Activated CD4-positive, alpha-beta T cell treated with anti-CD3 and anti-CD28 coated beads, Interleukin-2, amount 10 ng/mL, durations not matched to agents 7 days and 5 days (primary cell): ENCODE results near the gene PANX2. TPM values are rescaled to one million over a fixed set of nuclear protein-coding genes. Genes with fewer than 3 reads are reported as not detected.

ENCODE experiments used
- CTCF ChIA-PET: fragments of 350-600 bp; sonication (Branson Sonifier 250); formaldehyde crosslinking; loops from one replicate; lab custom pipeline; 2021; ENCODE audit warnings: antibody characterized with exemption; lab: Charles Lee
- POLR2A ChIA-PET: fragments of 350-600 bp; sonication (Branson Sonifier 250); formaldehyde crosslinking; loops from one replicate; lab custom pipeline; 2021; ENCODE audit warnings: antibody characterized with exemption; lab: Charles Lee
- DNase-seq: peaks from one replicate; pipeline ENCODE4 v3.0.0-alpha.2; 2020
- H3K27ac Mint-ChIP-seq: one replicate; pipeline ENCODE4 v1.8.0; 2021; ENCODE audit warnings: mild to moderate bottlenecking, moderate library complexity, mixed read lengths
- H3K27me3 Mint-ChIP-seq: one replicate; pipeline ENCODE4 v1.8.0; 2021; ENCODE audit warnings: mixed read lengths
- H3K36me3 Mint-ChIP-seq: one replicate; pipeline ENCODE4 v1.8.0; 2021; ENCODE audit warnings: low read depth, mixed read lengths
- H3K4me1 Mint-ChIP-seq: one replicate; pipeline ENCODE4 v1.8.0; 2021; ENCODE audit warnings: mixed read lengths
- H3K4me3 Mint-ChIP-seq: one replicate; pipeline ENCODE4 v1.8.0; 2021; ENCODE audit warnings: mild to moderate bottlenecking, moderate library complexity, mixed read lengths
- H3K9me3 Mint-ChIP-seq: one replicate; pipeline ENCODE4 v1.8.0; 2021; ENCODE audit warnings: mixed read lengths
- total RNA-seq, 2 experiments: library from RNA; stranded (reverse); gene quantifications; one replicate each; pipeline ENCODE4 v1.2.3, GENCODE V29; 2021

The PANX2 gene
- total RNA-seq, 2 experiments from 2014 or later = 0.10 TPM

DNA sequence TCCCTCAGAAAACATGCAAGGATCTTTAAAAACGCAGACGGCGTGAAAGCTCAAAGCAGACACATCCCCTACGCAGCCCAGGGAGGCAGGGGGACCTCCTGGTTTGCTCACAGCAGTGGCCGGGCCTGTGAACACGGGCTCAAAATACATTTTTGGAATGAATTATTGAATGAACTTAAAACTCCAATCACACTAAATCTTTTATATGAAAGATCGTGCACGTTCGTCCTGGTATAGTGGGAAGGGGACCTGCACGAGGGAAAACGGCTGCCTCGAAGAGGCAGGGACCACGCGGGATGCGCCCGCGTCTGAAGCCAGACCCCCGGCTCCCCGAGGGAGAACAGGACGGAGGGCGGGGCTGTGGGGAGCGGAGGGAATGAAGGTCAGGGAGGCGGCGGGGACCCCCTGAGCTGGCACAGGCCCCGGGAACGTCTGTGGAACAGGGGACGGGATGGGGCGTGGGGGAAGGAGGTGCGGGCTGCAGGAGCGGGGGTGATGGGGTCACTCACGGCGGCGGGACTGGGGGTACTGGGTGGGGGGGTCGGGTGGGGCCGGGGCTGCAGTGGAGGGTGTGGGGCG is 1.3 kb upstream of the PANX2 start:
- Mint-ChIP-seq H3K4me3 (peak overlapping the region; percentile 59), H3K9me3 (no peaks in the 10 kb centered on the region), H3K36me3 (no peaks in the 10 kb centered on the region), H3K27ac (peak overlapping the region; percentile 80), H3K4me1 (peaks cover 6% of the 10 kb centered on the region), H3K27me3 (peaks cover 37% of the 10 kb centered on the region)
- ChIA-PET POLR2A (no interaction called here), CTCF (no interaction called here)
- DNase-seq = no peak

- POLR2A ChIA-PET = no interaction called here
- no peaks in the 10 kb centered on the region for H3K9me3 Mint-ChIP-seq
- H3K27ac Mint-ChIP-seq = no peak overlapping the region
Observed at GRCh38 chr22:50169774-50170341, 673 bp upstream of the PANX2 start.

GRCh38 chr22:50171319-50171964 is 911 bp downstream of the PANX2 start:
- H3K4me3 Mint-ChIP-seq = peak overlapping the region; percentile 59
- no peaks in the 10 kb centered on the region for H3K36me3 Mint-ChIP-seq
- no peaks in the 10 kb centered on the region for H3K9me3 Mint-ChIP-seq
- ChIA-PET POLR2A (no interaction called here), CTCF (interaction anchor here (0.7 to 1.3 kb wide), 2 partner anchors 16 to 19 kb away, joined by 3 to 4 read pairs; no protein-coding TSS in a partner anchor)
- H3K27ac Mint-ChIP-seq = no peak overlapping the region
- no peak for DNase-seq
- peaks cover 6% of the 10 kb centered on the region for H3K4me1 Mint-ChIP-seq
- peaks cover 37% of the 10 kb centered on the region for H3K27me3 Mint-ChIP-seq

More at GRCh38 chr22:50169774-50170341, 673 bp upstream of the PANX2 start:
- H3K27me3 Mint-ChIP-seq = peaks cover 37% of the 10 kb centered on the region
- no peaks in the 10 kb centered on the region for H3K36me3 Mint-ChIP-seq
- DNase-seq = peak; percentile 31
- CTCF ChIA-PET = no interaction called here
- H3K4me3 Mint-ChIP-seq = peak overlapping the region; percentile 32
- H3K4me1 Mint-ChIP-seq = peaks cover 6% of the 10 kb centered on the region

DNA sequence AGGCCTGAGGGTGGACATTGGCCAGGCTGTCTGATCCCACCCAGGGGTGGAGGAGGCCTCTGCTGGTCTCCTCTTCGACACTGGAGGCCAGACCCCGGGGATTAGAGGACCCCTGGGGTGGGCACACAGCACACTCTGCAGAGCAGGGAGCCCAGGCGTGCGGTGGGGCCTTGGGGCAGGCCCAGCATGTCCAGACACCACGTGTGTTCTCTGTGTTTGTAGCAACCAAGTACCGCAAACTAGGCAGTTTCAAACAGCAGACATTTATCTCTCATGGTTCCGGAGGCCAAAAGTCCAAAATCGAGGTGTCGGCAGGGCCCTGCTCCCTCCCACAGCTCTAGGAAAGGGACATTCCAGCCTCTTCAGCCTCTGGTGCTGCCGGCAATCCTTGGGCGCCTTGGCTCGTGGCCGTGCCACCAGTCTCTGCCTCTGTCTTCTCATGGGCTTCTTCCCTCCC is 1.5 kb downstream of the PANX2 start:
- ChIA-PET POLR2A (no interaction called here), CTCF (no interaction called here)
- H3K27ac Mint-ChIP-seq = no peak overlapping the region
- H3K36me3 Mint-ChIP-seq = no peaks in the 10 kb centered on the region
- peaks cover 37% of the 10 kb centered on the region for H3K27me3 Mint-ChIP-seq
- H3K9me3 Mint-ChIP-seq = no peaks in the 10 kb centered on the region
- DNase-seq = no peak
- peak overlapping the region; percentile 15 for H3K4me3 Mint-ChIP-seq
- peaks cover 6% of the 10 kb centered on the region for H3K4me1 Mint-ChIP-seq

GRCh38 chr22:50173311-50173982 is 2.9 kb downstream of the PANX2 start:
- Mint-ChIP-seq H3K9me3 (no peaks in the 10 kb centered on the region), H3K36me3 (no peaks in the 10 kb centered on the region), H3K27ac (no peak overlapping the region), H3K4me1 (peaks cover 6% of the 10 kb centered on the region), H3K27me3 (peaks cover 26% of the 10 kb centered on the region), H3K4me3 (no peak overlapping the region)
- CTCF ChIA-PET = interaction anchor here (0.7 to 1.0 kb wide), 2 partner anchors 9 to 11 kb away, joined by 3 read pairs; no protein-coding TSS in a partner anchor
- POLR2A ChIA-PET = no interaction called here
- DNase-seq = no peak

GRCh38 chr22:50173983-50174355 is 3.4 kb downstream of the PANX2 start:
- H3K27ac Mint-ChIP-seq = no peak overlapping the region
- peaks cover 21% of the 10 kb centered on the region for H3K27me3 Mint-ChIP-seq
- POLR2A ChIA-PET = no interaction called here
- H3K9me3 Mint-ChIP-seq = no peaks in the 10 kb centered on the region
- CTCF ChIA-PET = interaction anchor here (1.0 kb wide), 1 partner anchor 10 kb away, joined by 3 read pairs; no protein-coding TSS in a partner anchor
- no peaks in the 10 kb centered on the region for H3K36me3 Mint-ChIP-seq
- H3K4me1 Mint-ChIP-seq = peaks cover 6% of the 10 kb centered on the region
- no peak for DNase-seq
- H3K4me3 Mint-ChIP-seq = no peak overlapping the region

DNA sequence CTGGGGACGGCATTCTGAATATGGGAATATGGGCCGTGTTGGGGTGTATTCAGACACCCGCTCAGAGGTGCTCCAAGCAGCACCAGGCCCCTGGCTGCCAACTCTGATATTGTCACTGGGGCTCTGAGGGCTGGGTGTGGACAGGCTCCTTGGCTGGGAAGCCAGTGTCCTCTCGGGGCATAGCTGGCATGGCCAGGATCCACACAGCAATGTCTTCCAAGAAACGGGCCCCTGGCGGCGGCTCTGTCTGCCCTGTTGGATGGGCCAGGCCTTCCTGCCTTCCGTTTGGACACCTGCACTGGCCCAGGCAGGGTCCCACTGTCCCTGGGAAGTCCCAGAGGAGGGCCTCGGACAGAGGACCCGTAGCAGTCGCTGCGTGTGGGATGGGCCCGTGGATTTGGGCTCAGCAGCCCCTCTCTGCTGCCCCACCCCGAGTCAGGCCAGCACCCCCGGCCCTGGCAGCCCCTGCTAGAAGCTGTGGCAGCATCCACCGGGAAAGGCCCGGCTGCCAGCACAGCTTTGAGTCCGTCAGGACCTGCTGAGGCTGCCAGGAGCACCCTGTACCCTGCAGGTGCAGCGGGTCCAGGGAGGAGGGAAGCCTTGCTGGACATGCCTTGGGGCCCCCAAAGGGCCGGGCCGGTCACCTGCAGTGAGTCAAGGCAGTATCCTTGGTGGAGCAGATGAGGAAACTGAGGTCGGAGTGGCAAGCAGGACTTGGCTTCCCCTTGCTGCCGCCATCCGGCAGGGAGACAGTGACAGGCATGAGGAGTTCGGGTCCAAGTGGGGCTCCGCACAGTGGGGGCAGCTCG is 4.1 kb downstream of the PANX2 start:
- no peaks in the 10 kb centered on the region for H3K36me3 Mint-ChIP-seq
- H3K27ac Mint-ChIP-seq = no peak overlapping the region
- CTCF ChIA-PET = interaction anchor here (0.6 to 1.0 kb wide), 3 partner anchors 10 to 446 kb away, joined by 3 to 4 read pairs (median 3); no protein-coding TSS in a partner anchor
- H3K4me1 Mint-ChIP-seq = peaks cover 5% of the 10 kb centered on the region
- no peak for DNase-seq
- POLR2A ChIA-PET = no interaction called here
- peaks cover 17% of the 10 kb centered on the region for H3K27me3 Mint-ChIP-seq
- no peak overlapping the region for H3K4me3 Mint-ChIP-seq
- H3K9me3 Mint-ChIP-seq = no peaks in the 10 kb centered on the region

DNA sequence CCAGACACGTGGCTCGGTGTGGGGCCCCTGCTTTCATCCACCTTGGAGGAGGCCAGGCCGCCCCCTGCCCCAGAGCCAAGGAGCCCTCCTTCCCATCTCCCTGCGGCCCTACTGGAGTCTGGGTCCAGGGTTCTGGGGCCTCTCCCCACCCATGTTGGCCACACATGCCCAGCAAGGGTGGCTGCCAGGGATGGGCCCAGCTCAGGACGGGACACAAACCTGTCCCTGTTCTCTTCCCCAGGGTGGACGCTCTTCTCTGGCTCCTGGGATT is 4.6 kb downstream of the PANX2 start:
- Mint-ChIP-seq H3K27me3 (peaks cover 17% of the 10 kb centered on the region), H3K4me3 (no peak overlapping the region), H3K36me3 (no peaks in the 10 kb centered on the region), H3K9me3 (no peaks in the 10 kb centered on the region), H3K4me1 (peaks cover 8% of the 10 kb centered on the region), H3K27ac (no peak overlapping the region)
- ChIA-PET CTCF (interaction anchor here (0.8 kb wide), 1 partner anchor 446 kb away, joined by 3 read pairs; no protein-coding TSS in a partner anchor), POLR2A (no interaction called here)
- no peak for DNase-seq

- CTCF ChIA-PET = interaction anchor here (1.4 kb wide), 1 partner anchor 14 kb away, joined by 4 read pairs; no protein-coding TSS in a partner anchor
- POLR2A ChIA-PET = no interaction called here
- H3K27me3 Mint-ChIP-seq = peaks cover 14% of the 10 kb centered on the region
- no peak overlapping the region for H3K4me3 Mint-ChIP-seq
- no peaks in the 10 kb centered on the region for H3K36me3 Mint-ChIP-seq
- DNase-seq = no peak
- H3K27ac Mint-ChIP-seq = no peak overlapping the region
- H3K4me1 Mint-ChIP-seq = peaks cover 5% of the 10 kb centered on the region
- no peaks in the 10 kb centered on the region for H3K9me3 Mint-ChIP-seq
Observed at GRCh38 chr22:50175921-50176849, 5.7 kb downstream of the PANX2 start.

- H3K4me3 Mint-ChIP-seq = no peak overlapping the region
- POLR2A ChIA-PET = no interaction called here
- peaks cover 8% of the 10 kb centered on the region for H3K27me3 Mint-ChIP-seq
- H3K36me3 Mint-ChIP-seq = no peaks in the 10 kb centered on the region
- no peak for DNase-seq
- no peak overlapping the region for H3K27ac Mint-ChIP-seq
- no peaks in the 10 kb centered on the region for H3K9me3 Mint-ChIP-seq
- H3K4me1 Mint-ChIP-seq = peaks cover 4% of the 10 kb centered on the region
- CTCF ChIA-PET = interaction anchor here (1.4 kb wide), 1 partner anchor 13 kb away, joined by 4 read pairs; no protein-coding TSS in a partner anchor
Observed at GRCh38 chr22:50176850-50177536, 6.5 kb downstream of the PANX2 start.
